Measurements from ENCODE around the gene SPON2.

SPON2 gene

GRCh38 chr4:1214101-1215095 is 42.0 kb upstream of the SPON2 start:
- TF ChIP-seq POLR2AphosphoS5 (IDR thresholded peaks at IDR 0.05; ENCODE audit: low read depth, low read length), result no peak
- no peak for TF ChIP-seq POLR2A (IDR thresholded peaks at IDR 0.05; ENCODE audit: low read depth, low read length)
- no peak for TF ChIP-seq TAF1 (IDR thresholded peaks at IDR 0.05; ENCODE audit: borderline replicate concordance, low read depth, low read length)
- no peak for DNase-seq (ENCODE audit: insufficient read length)
- FAIRE-seq, result no peak

GRCh38 chr4:1213336-1213995 is 41.1 kb upstream of the SPON2 start:
- TF ChIP-seq POLR2A (IDR thresholded peaks at IDR 0.05; ENCODE audit: low read depth, low read length) (no peak), POLR2AphosphoS5 (IDR thresholded peaks at IDR 0.05; ENCODE audit: low read depth, low read length) (no peak), TAF1 (IDR thresholded peaks at IDR 0.05; ENCODE audit: borderline replicate concordance, low read depth, low read length) (no peak)
- DNase-seq (ENCODE audit: insufficient read length) (no peak), FAIRE-seq (no peak)

- FAIRE-seq (no peak), DNase-seq (ENCODE audit: insufficient read length) (no peak)
- no peak for TF ChIP-seq POLR2AphosphoS5 (IDR thresholded peaks at IDR 0.05; ENCODE audit: low read depth, low read length)
- no peak for TF ChIP-seq TAF1 (IDR thresholded peaks at IDR 0.05; ENCODE audit: borderline replicate concordance, low read depth, low read length)
- TF ChIP-seq POLR2A (IDR thresholded peaks at IDR 0.05; ENCODE audit: low read depth, low read length), result no peak
Observed at GRCh38 chr4:1212546-1213335, 40.4 kb upstream of the SPON2 start.

- DNase-seq (ENCODE audit: insufficient read length), result no peak
- FAIRE-seq, result no peak
- TF ChIP-seq POLR2AphosphoS5 (IDR thresholded peaks at IDR 0.05; ENCODE audit: low read depth, low read length) (no peak), TAF1 (IDR thresholded peaks at IDR 0.05; ENCODE audit: borderline replicate concordance, low read depth, low read length) (no peak), POLR2A (IDR thresholded peaks at IDR 0.05; ENCODE audit: low read depth, low read length) (no peak)
Observed at GRCh38 chr4:1211891-1212545, 39.6 kb upstream of the SPON2 start.

GRCh38 chr4:1211371-1211770 is 39.0 kb upstream of the SPON2 start:
- DNase-seq (ENCODE audit: insufficient read length), result no peak
- no peak for TF ChIP-seq POLR2AphosphoS5 (IDR thresholded peaks at IDR 0.05; ENCODE audit: low read depth, low read length)
- no peak for TF ChIP-seq TAF1 (IDR thresholded peaks at IDR 0.05; ENCODE audit: borderline replicate concordance, low read depth, low read length)
- no peak for TF ChIP-seq POLR2A (IDR thresholded peaks at IDR 0.05; ENCODE audit: low read depth, low read length)
- no peak for FAIRE-seq

- TF ChIP-seq POLR2AphosphoS5 (IDR thresholded peaks at IDR 0.05; ENCODE audit: low read depth, low read length) (no peak), TAF1 (IDR thresholded peaks at IDR 0.05; ENCODE audit: borderline replicate concordance, low read depth, low read length) (no peak), POLR2A (IDR thresholded peaks at IDR 0.05; ENCODE audit: low read depth, low read length) (no peak)
- FAIRE-seq (no peak), DNase-seq (ENCODE audit: insufficient read length) (no peak)
Observed at GRCh38 chr4:1210971-1211370, 38.6 kb upstream of the SPON2 start.

GRCh38 chr4:1210241-1210841 is 38.0 kb upstream of the SPON2 start:
- no peak for FAIRE-seq
- TF ChIP-seq TAF1 (IDR thresholded peaks at IDR 0.05; ENCODE audit: borderline replicate concordance, low read depth, low read length) (no peak), POLR2A (IDR thresholded peaks at IDR 0.05; ENCODE audit: low read depth, low read length) (no peak), POLR2AphosphoS5 (IDR thresholded peaks at IDR 0.05; ENCODE audit: low read depth, low read length) (no peak)
- no peak for DNase-seq (ENCODE audit: insufficient read length)

GRCh38 chr4:1209821-1210220 is 37.4 kb upstream of the SPON2 start:
- no peak for TF ChIP-seq POLR2A (IDR thresholded peaks at IDR 0.05; ENCODE audit: low read depth, low read length)
- no peak for TF ChIP-seq POLR2AphosphoS5 (IDR thresholded peaks at IDR 0.05; ENCODE audit: low read depth, low read length)
- no peak for TF ChIP-seq TAF1 (IDR thresholded peaks at IDR 0.05; ENCODE audit: borderline replicate concordance, low read depth, low read length)
- FAIRE-seq (no peak), DNase-seq (ENCODE audit: insufficient read length) (no peak)

GRCh38 chr4:1208970-1209704 is 36.8 kb upstream of the SPON2 start:
- DNase-seq (ENCODE audit: insufficient read length) (no peak), FAIRE-seq (no peak)
- no peak for TF ChIP-seq POLR2A (IDR thresholded peaks at IDR 0.05; ENCODE audit: low read depth, low read length)
- no peak for TF ChIP-seq TAF1 (IDR thresholded peaks at IDR 0.05; ENCODE audit: borderline replicate concordance, low read depth, low read length)
- no peak for TF ChIP-seq POLR2AphosphoS5 (IDR thresholded peaks at IDR 0.05; ENCODE audit: low read depth, low read length)

Data from GM12892 (cell line).